CD4-positive, alpha-beta memory T cell (primary cell): Measurements from ENCODE around the gene ABCB8. TPM values are rescaled to one million over a fixed set of nuclear protein-coding genes. Genes with fewer than 3 reads are reported as not detected.

Experiments used
- CTCF ChIA-PET: fragments of 350-600 bp; sonication (Branson Sonifier 250); formaldehyde crosslinking; loops from one replicate; lab custom pipeline; 2021; ENCODE audit warnings: inconsistent platforms; ENCODE audit not compliant: partially characterized antibody; lab: Charles Lee
- POLR2A ChIA-PET: fragments of 350-600 bp; sonication (Branson Sonifier 250); formaldehyde crosslinking; loops from one replicate; lab custom pipeline; 2021; ENCODE audit not compliant: partially characterized antibody; lab: Charles Lee
- DNase-seq, 5 donors: peaks; one replicate each; pipeline versions ENCODE4 v3.0.0 to v3.0.0-alpha.2; 2020 to 2022; ENCODE audit warnings: mixed read lengths in 1 of 5
- H3K27ac ChIP-seq: one replicate; pipeline ENCODE4 v1.7.0; 2013; ENCODE audit warnings: low read depth, low read length
- H3K27me3 ChIP-seq: 2 replicates; pipeline ENCODE4 v1.7.0; 2013; ENCODE audit warnings: mild to moderate bottlenecking, low read length, moderate library complexity; ENCODE audit not compliant: insufficient read depth
- H3K36me3 ChIP-seq: 2 replicates; pipeline ENCODE4 v1.7.0; 2013; ENCODE audit warnings: mild to moderate bottlenecking, low read length, moderate library complexity; ENCODE audit not compliant: insufficient read depth
- H3K4me1 ChIP-seq: 2 replicates; pipeline ENCODE4 v1.7.0; 2013; ENCODE audit warnings: mild to moderate bottlenecking, low read length, moderate library complexity; ENCODE audit not compliant: insufficient read depth
- H3K4me3 ChIP-seq, 2 donors: one replicate each; pipeline ENCODE4 v1.7.0; 2013; ENCODE audit warnings: low read length in 2 of 2, mild to moderate bottlenecking in 1 of 2
- H3K9me3 ChIP-seq, 2 donors: one replicate each; pipeline ENCODE4 v1.7.0; 2013; ENCODE audit warnings: low read length in 2 of 2, control low read depth in 1 of 2; ENCODE audit not compliant: control insufficient read depth in 1 of 2
- H3K27ac Mint-ChIP-seq, 7 donors: one replicate each; pipeline ENCODE4 v1.8.0; 2020 to 2021; ENCODE audit warnings: mixed read lengths in 7 of 7, mild to moderate bottlenecking in 6 of 7, inconsistent platforms in 3 of 7, moderate library complexity in 3 of 7
- H3K27me3 Mint-ChIP-seq, 2 donors: one replicate each; pipeline ENCODE4 v1.8.0; 2020 to 2021; ENCODE audit warnings: mixed read lengths in 2 of 2
- H3K36me3 Mint-ChIP-seq, 2 donors: one replicate each; pipeline ENCODE4 v1.8.0; 2020 to 2021; ENCODE audit warnings: mixed read lengths in 2 of 2, inconsistent platforms in 1 of 2, mild to moderate bottlenecking in 1 of 2
- H3K4me1 Mint-ChIP-seq, 4 donors: one replicate each; pipeline ENCODE4 v1.8.0; 2020 to 2021; ENCODE audit warnings: mixed read lengths in 4 of 4, mild to moderate bottlenecking in 1 of 4
- H3K4me3 Mint-ChIP-seq, 8 donors: one replicate each; pipeline ENCODE4 v1.8.0; 2020 to 2021; ENCODE audit warnings: mixed read lengths in 8 of 8, mild to moderate bottlenecking in 7 of 8, moderate library complexity in 6 of 8, inconsistent platforms in 3 of 8
- H3K9me3 Mint-ChIP-seq, 8 donors: one replicate each; pipeline ENCODE4 v1.8.0; 2020 to 2021; ENCODE audit warnings: mixed read lengths in 8 of 8, mild to moderate bottlenecking in 5 of 8, inconsistent platforms in 3 of 8, moderate library complexity in 1 of 8
- intact Hi-C: fragments of 100-400 bp; cut with micrococcal nuclease; formaldehyde crosslinking; loops from one replicate; pipeline ENCODE4 v1.15.1; 2023
- polyA plus RNA-seq, 2 donors: library from polyadenylated mRNA; unstranded; fragments of 300-500 nt; fragmentation: Illumina TruSeq; gene quantifications; one replicate each; pipeline ENCODE4 v1.2.3, GENCODE V29; 2021
- total RNA-seq, 2 experiments: library from RNA; stranded (reverse); gene quantifications; one replicate each; pipeline ENCODE4 v1.2.3, GENCODE V29; 2021

The ABCB8 gene
- total and polyA plus RNA-seq, 4 experiments from 2014 or later = 17.8 to 75.8 (median 47.0) TPM

DNA sequence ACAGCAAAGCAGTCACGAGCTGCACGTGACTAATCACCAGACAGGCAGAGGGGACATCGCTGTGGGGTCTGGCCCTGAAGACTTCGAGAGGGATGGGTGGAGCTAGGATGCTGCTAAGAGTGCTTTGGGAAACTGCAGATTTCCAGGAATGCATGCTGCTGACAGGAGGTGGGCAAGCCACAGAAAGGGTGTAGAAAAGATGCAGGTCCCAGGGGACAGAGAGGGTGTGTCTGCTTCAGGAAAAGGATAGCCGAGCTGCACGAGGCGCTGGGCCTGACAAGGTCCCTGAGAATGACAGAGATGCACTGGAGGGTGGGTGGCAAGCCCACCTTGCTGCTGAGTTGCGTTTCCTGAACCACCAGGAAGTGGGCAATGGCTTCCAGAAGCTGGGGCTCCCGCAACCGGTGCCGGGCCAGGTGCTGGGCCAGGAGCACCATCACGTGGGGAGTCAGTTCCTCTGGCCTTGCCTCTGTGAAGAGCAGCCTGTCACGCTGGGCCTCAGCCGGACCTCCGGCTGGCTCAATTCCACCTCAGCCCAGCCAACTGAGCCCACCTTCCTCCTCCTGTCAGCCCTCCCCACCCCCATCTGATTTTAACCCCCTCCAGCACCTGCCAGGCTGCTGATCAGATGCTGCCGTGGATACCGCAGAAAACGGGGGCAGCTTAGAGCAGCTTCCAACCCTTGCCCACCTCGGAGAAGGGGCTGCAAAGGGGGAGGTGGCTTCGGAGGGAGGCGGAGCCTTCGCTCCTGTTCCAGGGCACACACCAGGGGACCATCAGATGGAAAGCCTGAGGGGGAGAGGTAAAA lies 50.2 kb downstream of the ABCB8 start:
- ChIA-PET CTCF (no interaction called here), POLR2A (interaction anchor here (1.3 to 1.6 kb wide), 2 partner anchors 10 to 20 kb away, joined by 3 to 5 read pairs; no protein-coding TSS in a partner anchor)
- no peak overlapping the region for H3K27ac ChIP-seq
- peaks cover 14 to 39% (median 20%) of the 10 kb centered on the region in 4 donors for H3K4me1 Mint-ChIP-seq
- DNase-seq = peak in 1 of 5 donors; percentile 24
- H3K9me3 Mint-ChIP-seq = no peaks in the 10 kb centered on the region
- peak overlapping the region; percentile 14 to 87 (median 77) for H3K27ac Mint-ChIP-seq
- H3K36me3 Mint-ChIP-seq = peaks cover 0 to 23% of the 10 kb centered on the region in 2 donors
- H3K9me3 ChIP-seq = no peaks in the 10 kb centered on the region
- H3K27me3 Mint-ChIP-seq = no peaks in the 10 kb centered on the region
- H3K36me3 ChIP-seq = peaks cover 12% of the 10 kb centered on the region
- no peaks in the 10 kb centered on the region for H3K27me3 ChIP-seq
- H3K4me1 ChIP-seq = peaks cover 40% of the 10 kb centered on the region
- no peak overlapping the region for H3K4me3 ChIP-seq
- intact Hi-C loops = no loop called here
- peak overlapping the region; percentile 60 to 89 (median 83) for H3K4me3 Mint-ChIP-seq

DNA sequence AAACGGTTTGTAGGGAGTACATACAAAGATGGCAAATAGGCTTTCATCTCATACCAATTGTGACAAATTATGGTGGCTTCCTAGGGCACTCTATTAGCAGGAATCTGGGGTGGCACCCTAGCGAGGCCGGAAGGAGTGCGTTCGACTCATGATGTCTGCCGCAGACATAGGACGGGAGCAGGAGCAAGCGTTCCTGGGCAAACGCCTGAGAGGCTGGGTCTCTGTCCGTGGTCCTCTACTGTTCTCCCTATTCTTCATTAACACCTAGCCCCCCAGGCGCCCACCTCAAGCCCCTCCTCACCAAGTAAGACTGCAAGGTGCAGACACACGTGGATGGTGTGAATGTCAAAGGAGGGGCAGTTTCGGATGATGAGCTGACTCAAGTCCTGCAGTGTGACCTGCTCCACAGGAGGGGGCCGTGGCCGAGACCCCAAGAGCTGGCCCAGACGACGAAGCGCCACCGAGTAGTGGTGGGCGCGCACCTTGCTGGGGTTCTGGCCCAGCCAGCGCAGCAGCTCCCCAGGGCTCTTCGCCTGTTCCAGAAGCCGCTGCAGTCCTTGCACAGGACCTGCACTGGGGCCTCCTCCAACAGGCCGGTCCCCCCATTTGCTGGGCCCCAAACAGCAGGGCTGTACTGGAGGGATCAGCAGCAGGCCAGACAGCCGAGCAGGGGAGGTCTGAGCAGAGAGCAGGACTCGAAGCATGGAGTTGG lies 51.1 kb downstream of the ABCB8 start:
- no peak for DNase-seq
- peaks cover 14 to 45% (median 25%) of the 10 kb centered on the region in 4 donors for H3K4me1 Mint-ChIP-seq
- Histone ChIP-seq H3K36me3 (peaks cover 12% of the 10 kb centered on the region), H3K27ac (peak overlapping the region; percentile 90), H3K27me3 (no peaks in the 10 kb centered on the region), H3K4me3 (peak overlapping the region; percentile 91 to 93), H3K4me1 (peaks cover 46% of the 10 kb centered on the region), H3K9me3 (no peaks in the 10 kb centered on the region)
- intact Hi-C loops = no loop called here
- CTCF ChIA-PET = no interaction called here
- H3K9me3 Mint-ChIP-seq = no peaks in the 10 kb centered on the region
- H3K36me3 Mint-ChIP-seq = peaks cover 0 to 23% of the 10 kb centered on the region in 2 donors
- no peaks in the 10 kb centered on the region for H3K27me3 Mint-ChIP-seq
- POLR2A ChIA-PET = interaction anchor here (0.6 to 1.6 kb wide), 2 partner anchors 9 to 21 kb away, joined by 3 to 5 read pairs; no protein-coding TSS in a partner anchor
- peak overlapping the region; percentile 48 to 93 (median 83) for H3K27ac Mint-ChIP-seq
- H3K4me3 Mint-ChIP-seq = peak overlapping the region; percentile 83 to 90 (median 88)

DNA sequence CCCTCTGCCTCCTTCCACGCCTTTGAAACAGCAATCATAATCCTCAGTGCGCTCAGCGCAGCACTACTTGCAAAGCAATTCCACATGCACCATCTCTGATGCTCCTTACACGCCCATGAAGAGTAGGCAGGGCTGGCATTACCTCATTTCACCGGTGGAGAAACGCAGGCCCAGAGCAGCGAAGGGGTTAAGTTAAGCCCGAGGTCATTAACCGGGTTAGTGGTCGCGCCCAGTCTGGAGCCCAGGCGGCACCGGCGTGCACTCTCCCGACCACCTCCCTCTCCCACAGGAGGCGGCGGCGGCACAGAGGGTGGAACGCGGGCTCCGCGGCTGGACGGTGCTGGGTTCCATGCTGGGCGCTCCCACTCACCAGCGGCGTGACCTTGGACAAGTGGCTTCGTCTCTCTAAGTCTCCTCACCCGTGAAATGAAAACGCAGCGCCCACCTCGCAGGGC lies 51.8 kb downstream of the ABCB8 start:
- POLR2A ChIA-PET = interaction anchor here (0.6 to 6.4 kb wide), 12 partner anchors 12 to 142 kb away, joined by 3 to 68 read pairs (median 4); partner anchors contain the start of genes ABCB8, CDK5 and SLC4A2
- Mint-ChIP-seq H3K27ac (peak overlapping the region; percentile 72 to 97 (median 91)), H3K9me3 (peaks cover 0 to 2% (median 0%) of the 10 kb centered on the region in 8 donors), H3K4me1 (peaks cover 18 to 51% (median 31%) of the 10 kb centered on the region in 4 donors), H3K36me3 (peaks cover 0 to 26% of the 10 kb centered on the region in 2 donors), H3K27me3 (no peaks in the 10 kb centered on the region), H3K4me3 (peak overlapping the region; percentile 83 to 90 (median 88))
- H3K36me3 ChIP-seq = peaks cover 9% of the 10 kb centered on the region
- H3K27me3 ChIP-seq = no peaks in the 10 kb centered on the region
- H3K27ac ChIP-seq = peak overlapping the region; percentile 90
- DNase-seq = no peak
- CTCF ChIA-PET = no interaction called here
- H3K4me3 ChIP-seq = peak overlapping the region; percentile 91 to 93
- peaks cover 47% of the 10 kb centered on the region for H3K4me1 ChIP-seq
- H3K9me3 ChIP-seq = no peaks in the 10 kb centered on the region
- intact Hi-C loops = loop anchor here (1.0 to 10.0 kb wide), 3 partner anchors 22 to 152 kb away; partner anchors contain the start of genes CHPF2 and KCNH2

DNA sequence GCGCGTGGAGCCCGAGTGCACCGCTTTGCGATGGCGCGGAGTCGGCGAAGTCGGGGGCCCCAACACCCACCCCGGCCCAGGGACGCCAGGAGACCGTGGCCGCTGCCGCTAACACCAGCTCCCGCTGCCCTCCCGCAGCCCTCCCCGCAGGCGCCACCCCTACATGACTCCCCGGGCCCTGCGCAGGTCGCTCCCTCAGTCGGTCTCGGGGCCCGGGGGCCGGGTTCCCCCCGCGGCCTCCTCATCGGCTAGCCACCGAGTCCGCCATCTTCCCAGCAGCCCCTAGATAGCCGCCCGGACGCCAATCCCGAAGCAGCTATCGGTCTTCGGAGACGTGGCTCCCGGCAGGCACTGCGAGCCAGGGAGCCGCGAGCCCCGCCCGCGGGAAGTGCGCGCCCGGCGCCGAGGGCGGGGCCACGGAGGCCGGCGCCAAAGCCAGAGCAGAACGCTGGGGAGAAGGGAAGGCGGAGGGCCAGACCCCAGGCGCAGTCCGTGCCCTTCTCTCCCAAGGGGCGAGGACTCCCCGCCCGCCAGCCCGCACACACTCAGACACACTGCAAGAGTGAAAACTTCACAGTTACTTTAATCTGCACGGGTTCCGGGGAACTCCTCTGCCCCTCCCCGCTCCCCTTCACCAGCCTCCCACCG lies 52.4 kb downstream of the ABCB8 start, which contains the start of gene FASTK:
TSS of gene FASTK (minus strand) at position 288 of the 648 bp plus-strand sequence. CDS start at position 245, 43 bp downstream.
- Histone ChIP-seq H3K4me1 (peaks cover 52% of the 10 kb centered on the region), H3K27me3 (no peaks in the 10 kb centered on the region), H3K36me3 (peaks cover 5% of the 10 kb centered on the region), H3K27ac (peak within 1 kb of the TSS; percentile 90), H3K4me3 (peak within 1 kb of the TSS; percentile 91 to 93), H3K9me3 (no peaks in the 10 kb centered on the region)
- no peaks in the 10 kb centered on the region for H3K27me3 Mint-ChIP-seq
- ChIA-PET POLR2A (interaction anchor here (0.6 to 6.4 kb wide), 13 partner anchors 12 to 142 kb away, joined by 3 to 68 read pairs (median 4); partner anchors contain the start of genes ABCB8, CDK5 and SLC4A2), CTCF (no interaction called here)
- peak; percentile 86 to 92 (median 89) for DNase-seq
- peak within 1 kb of the TSS; percentile 72 to 97 (median 91) for H3K27ac Mint-ChIP-seq
- H3K36me3 Mint-ChIP-seq = peaks cover 0 to 23% of the 10 kb centered on the region in 2 donors
- peak within 1 kb of the TSS; percentile 85 to 92 (median 89) for H3K4me3 Mint-ChIP-seq
- intact Hi-C loops = loop anchor here (1.0 to 10.0 kb wide), 3 partner anchors 22 to 152 kb away; partner anchors contain the start of genes CHPF2 and KCNH2
- H3K4me1 Mint-ChIP-seq = peaks cover 23 to 57% (median 36%) of the 10 kb centered on the region in 4 donors
- H3K9me3 Mint-ChIP-seq = peaks cover 0 to 2% (median 0%) of the 10 kb centered on the region in 8 donors

DNA sequence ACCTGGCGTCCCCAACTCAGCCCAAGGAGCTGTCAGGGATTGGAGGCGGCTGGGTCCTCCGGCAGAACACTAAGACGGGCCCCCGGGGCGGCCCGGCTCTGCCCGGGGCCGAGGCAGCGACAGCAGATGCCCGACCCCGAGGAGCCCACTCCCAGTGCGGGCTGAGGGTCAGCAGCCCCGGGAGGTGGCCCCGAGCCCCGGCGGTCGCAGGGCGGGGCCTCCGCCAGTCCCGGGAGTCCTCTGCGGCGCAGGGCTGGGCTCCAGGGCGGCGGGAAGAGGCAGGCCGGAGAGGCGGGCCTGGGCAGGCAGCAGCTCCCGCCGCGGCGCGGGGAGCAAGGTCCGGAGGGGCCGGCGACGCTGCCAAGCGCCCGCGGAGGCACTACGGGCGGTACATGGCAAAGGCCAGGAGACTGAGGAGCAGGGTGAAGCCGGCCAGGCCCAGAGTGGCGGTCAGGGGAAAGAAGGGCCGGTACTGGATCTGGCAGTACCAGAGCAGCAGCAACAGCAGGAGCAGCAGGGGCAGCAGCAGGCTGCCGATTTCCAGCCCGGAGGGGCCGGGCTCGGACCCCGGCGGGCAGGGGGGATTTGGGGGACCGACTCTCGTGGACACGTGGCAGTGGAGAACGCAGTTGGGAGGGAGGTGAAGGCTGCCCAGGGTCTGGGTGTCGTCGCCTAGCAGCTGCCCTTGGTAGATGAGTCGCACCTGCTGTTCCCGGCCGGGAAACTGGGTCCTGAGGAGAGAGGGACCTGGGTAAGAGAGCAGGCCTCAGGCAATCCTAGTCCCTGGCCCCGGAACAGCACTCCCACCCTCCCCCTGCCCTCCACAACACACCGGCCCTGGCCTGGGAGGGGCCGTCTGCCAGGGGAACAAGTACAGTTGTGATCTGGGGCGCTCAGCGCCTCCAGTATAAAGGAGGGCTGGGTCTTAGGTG lies 53.2 kb downstream of the ABCB8 start:
- intact Hi-C loops = loop anchor here (5.0 to 10.0 kb wide), 2 partner anchors 107 to 151 kb away; partner anchors contain the start of genes CHPF2 and KCNH2
- peaks cover 5% of the 10 kb centered on the region for H3K36me3 ChIP-seq
- Mint-ChIP-seq H3K36me3 (peaks cover 0 to 18% of the 10 kb centered on the region in 2 donors), H3K4me1 (peaks cover 25 to 59% (median 38%) of the 10 kb centered on the region in 4 donors), H3K27me3 (no peaks in the 10 kb centered on the region), H3K27ac (peak overlapping the region; percentile 46 to 90 (median 80)), H3K4me3 (peak overlapping the region; percentile 44 to 92 (median 87)), H3K9me3 (peaks cover 0 to 2% (median 0%) of the 10 kb centered on the region in 8 donors)
- peak overlapping the region in 1 of 2 donors; percentile 91 for H3K4me3 ChIP-seq
- peak overlapping the region; percentile 90 for H3K27ac ChIP-seq
- H3K4me1 ChIP-seq = peaks cover 55% of the 10 kb centered on the region
- no peaks in the 10 kb centered on the region for H3K27me3 ChIP-seq
- no peak for DNase-seq
- POLR2A ChIA-PET = interaction anchor here (0.6 to 6.4 kb wide), 14 partner anchors 13 to 143 kb away, joined by 3 to 68 read pairs (median 4); partner anchors contain the start of genes ABCB8, CDK5 and SLC4A2
- H3K9me3 ChIP-seq = no peaks in the 10 kb centered on the region
- CTCF ChIA-PET = no interaction called here
